OCI-LY1 (cell line): Measurements from ENCODE around the gene CCM2.

Experiments used
- EZH2 ChIP-seq: fragments of 200-600 bp; sonication (generic), shearing (Covaris generic); IDR thresholded peaks from 2 replicates; pipeline ENCODE4 v1.8.0; 2017; ENCODE audit warnings: borderline replicate concordance, mixed run types, mild to moderate bottlenecking, antibody characterized with exemption, low read length, moderate library complexity, mixed read lengths
- TF ChIP-seq, protein P1 (sequence below): fragments of 200-600 bp; sonication (generic), shearing (Covaris generic); IDR thresholded peaks from 2 replicates; pipeline ENCODE4 v1.5.1; 2017; ENCODE audit warnings: mild to moderate bottlenecking, antibody characterized with exemption, low read length, moderate library complexity, mixed read lengths

GRCh38 chr7:45075355-45075644, 75.3 kb downstream of the CCM2 start:
- TF ChIP-seq, protein P1, sequence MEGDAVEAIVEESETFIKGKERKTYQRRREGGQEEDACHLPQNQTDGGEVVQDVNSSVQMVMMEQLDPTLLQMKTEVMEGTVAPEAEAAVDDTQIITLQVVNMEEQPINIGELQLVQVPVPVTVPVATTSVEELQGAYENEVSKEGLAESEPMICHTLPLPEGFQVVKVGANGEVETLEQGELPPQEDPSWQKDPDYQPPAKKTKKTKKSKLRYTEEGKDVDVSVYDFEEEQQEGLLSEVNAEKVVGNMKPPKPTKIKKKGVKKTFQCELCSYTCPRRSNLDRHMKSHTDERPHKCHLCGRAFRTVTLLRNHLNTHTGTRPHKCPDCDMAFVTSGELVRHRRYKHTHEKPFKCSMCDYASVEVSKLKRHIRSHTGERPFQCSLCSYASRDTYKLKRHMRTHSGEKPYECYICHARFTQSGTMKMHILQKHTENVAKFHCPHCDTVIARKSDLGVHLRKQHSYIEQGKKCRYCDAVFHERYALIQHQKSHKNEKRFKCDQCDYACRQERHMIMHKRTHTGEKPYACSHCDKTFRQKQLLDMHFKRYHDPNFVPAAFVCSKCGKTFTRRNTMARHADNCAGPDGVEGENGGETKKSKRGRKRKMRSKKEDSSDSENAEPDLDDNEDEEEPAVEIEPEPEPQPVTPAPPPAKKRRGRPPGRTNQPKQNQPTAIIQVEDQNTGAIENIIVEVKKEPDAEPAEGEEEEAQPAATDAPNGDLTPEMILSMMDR, result no peak
- no peak for TF ChIP-seq EZH2
